ENCODE data around the gene ECEL1.

Gene ECEL1

GRCh38 chr2:232497348-232497747 is 9.7 kb upstream of the ECEL1 start:
- no peak for DNase-seq

- no peak for DNase-seq
Measured at GRCh38 chr2:232496501-232497270, 9.1 kb upstream of the ECEL1 start.

GRCh38 chr2:232495292-232495691 is 7.7 kb upstream of the ECEL1 start:
- no peak for DNase-seq

GRCh38 chr2:232494542-232494941 is 6.9 kb upstream of the ECEL1 start:
- no peak for DNase-seq

GRCh38 chr2:232493701-232494474 is 6.3 kb upstream of the ECEL1 start:
- DNase-seq = no peak

GRCh38 chr2:232492963-232493700 is 5.5 kb upstream of the ECEL1 start:
- no peak for DNase-seq

GRCh38 chr2:232492236-232492848 is 4.7 kb upstream of the ECEL1 start:
- DNase-seq = no peak

- DNase-seq = no peak
Measured at GRCh38 chr2:232491139-232491780, 3.6 kb upstream of the ECEL1 start.

GRCh38 chr2:232490221-232491138 is 2.8 kb upstream of the ECEL1 start:
- DNase-seq = no peak

- DNase-seq = no peak
Measured at GRCh38 chr2:232489516-232490220, 2.0 kb upstream of the ECEL1 start.

GRCh38 chr2:232488721-232489300 is 1.2 kb upstream of the ECEL1 start:
- DNase-seq = no peak

GRCh38 chr2:232488097-232488711 is 570 bp upstream of the ECEL1 start:
- DNase-seq = no peak

- DNase-seq = no peak
Measured at GRCh38 chr2:232486558-232487384, 863 bp downstream of the ECEL1 start.

GRCh38 chr2:232485757-232486557 is 1.7 kb downstream of the ECEL1 start:
- no peak for DNase-seq

- no peak for DNase-seq
Measured at GRCh38 chr2:232485348-232485756, 2.3 kb downstream of the ECEL1 start.

GRCh38 chr2:232484628-232485347 is 2.8 kb downstream of the ECEL1 start:
- DNase-seq = no peak

GRCh38 chr2:232483923-232484627 is 3.6 kb downstream of the ECEL1 start:
- no peak for DNase-seq
